OCI-M2 (cell line): Measurements from ENCODE around the gene PLEKHM3.

Experiments used
- DNase-seq: peaks from one replicate; lab custom pipeline; 2025; ENCODE audit not compliant: unreplicated experiment; lab: John Stamatoyannopoulos, UW

Gene PLEKHM3

GRCh38 chr2:207867056-207867455 is 158.3 kb downstream of the PLEKHM3 start:
- no peak for DNase-seq

GRCh38 chr2:207865210-207865609 is 160.1 kb downstream of the PLEKHM3 start:
- DNase-seq, result no peak

- no peak for DNase-seq
Measured at GRCh38 chr2:207863345-207863744, 162.0 kb downstream of the PLEKHM3 start.

- no peak for DNase-seq
Measured at GRCh38 chr2:207861789-207862188, 163.5 kb downstream of the PLEKHM3 start.

GRCh38 chr2:207860685-207861084 is 164.6 kb downstream of the PLEKHM3 start:
- DNase-seq, result no peak

GRCh38 chr2:207855591-207855990 is 169.7 kb downstream of the PLEKHM3 start:
- no peak for DNase-seq

GRCh38 chr2:207854484-207855440 is 170.6 kb downstream of the PLEKHM3 start:
- no peak for DNase-seq

GRCh38 chr2:207852791-207853190 is 172.5 kb downstream of the PLEKHM3 start:
- no peak for DNase-seq

- DNase-seq, result no peak
Measured at GRCh38 chr2:207849443-207849842, 175.9 kb downstream of the PLEKHM3 start.

- DNase-seq, result no peak
Measured at GRCh38 chr2:207848545-207848928, 176.8 kb downstream of the PLEKHM3 start.

- no peak for DNase-seq
Measured at GRCh38 chr2:207847807-207848544, 177.4 kb downstream of the PLEKHM3 start.

- no peak for DNase-seq
Measured at GRCh38 chr2:207847098-207847806, 178.1 kb downstream of the PLEKHM3 start.

GRCh38 chr2:207845202-207845864 is 180.0 kb downstream of the PLEKHM3 start:
- no peak for DNase-seq

- DNase-seq, result no peak
Measured at GRCh38 chr2:207844648-207845047, 180.7 kb downstream of the PLEKHM3 start.

GRCh38 chr2:207840101-207840500 is 185.2 kb downstream of the PLEKHM3 start:
- no peak for DNase-seq

- DNase-seq, result no peak
Measured at GRCh38 chr2:207839575-207839974, 185.8 kb downstream of the PLEKHM3 start.

- no peak for DNase-seq
Measured at GRCh38 chr2:207839028-207839427, 186.3 kb downstream of the PLEKHM3 start.

- DNase-seq, result no peak
Measured at GRCh38 chr2:207836521-207837133, 188.7 kb downstream of the PLEKHM3 start.

GRCh38 chr2:207835805-207836204 is 189.5 kb downstream of the PLEKHM3 start:
- no peak for DNase-seq

GRCh38 chr2:207833251-207833751 is 192.0 kb downstream of the PLEKHM3 start:
- DNase-seq, result no peak
